ENCODE data around the gene SLC51B.
A peak's percentile ranks its signal among the peaks of the same experiment; 100 is the strongest.
"Not testable (repeated sequence)": the region's sequence is repeated elsewhere in the genome, so short reads cannot be mapped to it uniquely, and the experiment has no call there.

SLC51B gene

GRCh38 chr15:65042776-65043327, 2.3 kb upstream of the SLC51B start:
- no peak for DNase-seq

- DNase-seq: not testable (repeated sequence)
Measured at GRCh38 chr15:65044218-65044617, 969 bp upstream of the SLC51B start.

GRCh38 chr15:65048241-65048640, 3.1 kb downstream of the SLC51B start:
- DNase-seq: no peak

DNA sequence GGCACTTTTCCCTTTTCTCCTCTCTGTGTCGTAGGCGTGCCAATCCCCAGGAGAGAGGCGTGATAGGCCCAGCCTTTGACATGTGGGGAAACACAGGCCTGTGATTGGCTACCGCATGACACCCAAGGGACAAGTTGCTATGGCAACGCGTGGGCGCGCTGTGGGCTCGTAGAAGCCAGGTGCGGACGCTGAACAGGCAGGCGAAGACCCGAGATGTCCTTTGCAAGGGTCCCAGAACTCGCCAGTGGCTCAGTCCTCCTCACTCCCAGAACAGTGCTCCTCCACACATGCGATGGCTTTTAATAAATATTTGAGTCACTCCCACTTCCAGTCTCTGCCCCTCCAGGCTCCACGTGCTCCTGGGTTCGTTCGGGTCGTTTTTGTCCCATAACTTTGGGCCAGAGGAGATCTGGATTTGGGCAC, 4.2 kb downstream of the SLC51B start:
- peak; percentile 72 to 74 for DNase-seq

DNA sequence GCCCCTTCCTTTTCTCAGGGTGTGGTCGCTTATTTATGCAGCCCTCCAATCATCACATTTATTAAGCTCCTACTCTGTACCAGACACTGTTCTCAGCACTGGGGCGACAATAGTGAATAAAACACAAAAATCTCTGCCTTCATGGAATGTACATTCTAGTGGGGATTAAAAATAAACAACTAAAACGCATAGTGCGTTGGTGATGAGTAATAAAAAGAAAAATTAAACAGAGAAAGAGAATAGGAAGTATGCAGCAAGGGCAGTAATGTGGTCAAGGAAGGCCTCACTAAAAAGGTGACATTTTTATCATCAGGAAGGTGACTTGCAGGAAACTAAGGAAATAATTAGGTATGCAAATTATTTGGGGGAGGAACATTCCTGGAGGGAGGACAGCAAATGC, 5.1 kb downstream of the SLC51B start:
- DNase-seq: no peak

DNA sequence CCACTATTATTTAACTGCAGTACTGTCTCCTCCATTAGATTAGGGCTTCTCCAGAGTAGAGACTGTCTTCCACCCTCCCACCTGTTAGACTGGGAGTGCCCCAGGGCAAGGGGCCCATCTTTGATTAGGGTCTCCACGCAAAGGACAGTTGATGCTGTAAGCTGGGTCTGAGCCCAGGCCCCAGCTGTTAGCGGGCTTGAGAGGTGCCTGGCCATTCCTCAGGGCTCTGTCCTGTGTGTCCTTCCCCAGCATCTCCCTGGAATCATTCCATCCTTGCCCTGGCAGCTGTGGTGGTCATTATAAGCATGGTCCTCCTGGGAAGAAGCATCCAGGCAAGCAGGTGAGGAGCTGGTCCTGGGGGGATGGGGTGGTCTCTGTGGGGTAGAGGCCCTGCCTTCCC, 6.1 kb downstream of the SLC51B start:
- no peak for DNase-seq

DNA sequence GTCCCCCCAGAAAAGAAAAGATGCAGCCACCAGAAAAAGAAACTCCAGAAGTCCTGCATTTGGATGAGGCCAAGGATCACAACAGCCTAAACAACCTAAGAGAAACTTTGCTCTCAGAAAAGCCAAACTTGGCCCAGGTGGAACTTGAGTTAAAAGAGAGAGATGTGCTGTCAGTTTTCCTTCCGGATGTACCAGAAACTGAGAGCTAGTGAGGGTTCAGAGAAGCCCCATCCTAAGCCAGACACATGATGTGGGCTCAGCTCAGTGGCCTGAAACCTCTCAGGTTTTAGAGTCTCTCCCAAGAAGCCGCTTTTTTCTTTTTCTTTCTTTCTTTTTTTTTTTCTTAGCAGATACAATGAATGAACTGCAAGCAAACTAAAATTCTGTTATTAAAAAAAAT, 7.8 kb downstream of the SLC51B start:
- DNase-seq: no peak

GRCh38 chr15:65054333-65055200, 9.4 kb downstream of the SLC51B start:
- DNase-seq: peak; percentile 45 to 73

- DNase-seq: no peak
Measured at GRCh38 chr15:65055201-65055870, 10.1 kb downstream of the SLC51B start.

DNA sequence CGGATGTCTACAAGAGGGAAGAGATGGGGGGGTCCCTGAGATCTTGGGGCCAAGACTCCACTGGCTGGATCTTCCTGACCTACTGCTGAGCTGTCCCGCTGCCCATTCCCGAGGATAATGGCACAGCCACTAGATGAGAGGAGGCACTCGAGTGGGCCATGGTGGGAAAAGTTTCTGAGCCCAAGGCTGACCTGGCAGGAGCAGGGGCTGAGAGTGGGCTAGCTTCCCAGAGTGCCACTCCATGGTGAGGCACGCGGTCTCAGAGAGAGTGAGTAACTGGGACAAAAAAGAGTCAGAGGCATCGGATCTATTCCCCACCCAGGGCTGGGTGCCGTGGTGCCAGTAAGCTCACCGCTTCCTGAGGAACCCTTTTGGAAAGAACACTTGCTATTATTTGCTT, 10.9 kb downstream of the SLC51B start:
- no peak for DNase-seq

DNA sequence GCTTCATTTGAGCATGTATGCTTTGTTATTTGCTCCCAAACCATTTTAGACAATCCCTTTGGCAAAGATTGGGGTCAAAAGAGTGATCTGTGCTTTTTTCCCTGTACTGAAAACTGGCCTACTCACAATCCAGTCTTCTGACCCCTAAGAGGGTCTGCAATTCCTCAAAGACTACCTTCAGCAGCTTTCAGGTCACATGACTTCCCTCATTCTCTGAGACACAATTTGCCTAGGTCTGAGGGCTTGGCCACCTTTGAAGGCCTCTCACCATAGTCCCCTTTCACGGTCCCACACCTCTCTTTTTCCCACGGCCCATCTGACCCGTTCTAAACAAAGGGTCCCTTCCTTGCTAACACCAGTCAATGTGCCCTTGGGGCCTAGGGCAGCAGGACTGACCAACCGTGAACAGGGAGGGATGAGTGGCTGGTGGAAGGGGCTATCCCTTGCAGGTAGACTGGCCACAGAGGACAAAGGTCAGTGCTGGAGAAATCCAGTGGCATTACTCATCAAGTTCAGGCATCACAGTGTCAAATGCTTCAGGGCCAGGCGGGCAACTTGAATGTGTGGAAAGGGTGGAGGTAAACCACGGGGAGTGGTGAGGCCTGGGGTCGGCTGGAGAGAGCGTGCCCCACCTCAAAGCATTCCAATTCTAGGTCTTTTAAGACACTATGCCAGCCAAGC, 11.8 kb downstream of the SLC51B start:
- DNase-seq: no peak

- no peak for DNase-seq
Measured at GRCh38 chr15:65057549-65057940, 12.4 kb downstream of the SLC51B start.

- no peak for DNase-seq
Measured at GRCh38 chr15:65058394-65059368, 13.5 kb downstream of the SLC51B start.

DNA sequence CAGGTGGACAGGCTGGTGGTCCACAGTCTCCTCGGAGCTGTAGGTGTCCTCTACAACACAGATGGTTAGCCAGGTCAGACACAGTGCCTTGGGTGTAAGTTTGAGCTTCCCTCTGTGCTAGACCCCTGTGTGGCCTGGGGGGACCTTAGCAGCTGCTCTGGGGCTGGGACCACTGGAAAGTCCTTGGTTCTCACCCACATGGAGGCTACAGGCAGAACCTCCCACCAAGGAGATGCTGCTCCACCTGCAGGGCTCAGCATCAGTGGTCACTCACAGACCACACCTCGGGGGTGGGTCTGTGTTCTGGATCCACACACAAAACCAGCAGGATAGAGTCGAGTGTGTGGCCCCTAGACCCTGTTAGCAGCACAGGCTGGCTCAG, 14.2 kb downstream of the SLC51B start:
- no peak for DNase-seq

- no peak for DNase-seq
Measured at GRCh38 chr15:65059931-65060596, 14.9 kb downstream of the SLC51B start.

GRCh38 chr15:65060641-65061397, 15.6 kb downstream of the SLC51B start:
- DNase-seq: no peak

GRCh38 chr15:65062061-65062460, 16.9 kb downstream of the SLC51B start:
- no peak for DNase-seq

GRCh38 chr15:65062726-65063125, 17.5 kb downstream of the SLC51B start:
- no peak for DNase-seq

GRCh38 chr15:65066001-65066634, 20.9 kb downstream of the SLC51B start:
- DNase-seq: no peak

DNA sequence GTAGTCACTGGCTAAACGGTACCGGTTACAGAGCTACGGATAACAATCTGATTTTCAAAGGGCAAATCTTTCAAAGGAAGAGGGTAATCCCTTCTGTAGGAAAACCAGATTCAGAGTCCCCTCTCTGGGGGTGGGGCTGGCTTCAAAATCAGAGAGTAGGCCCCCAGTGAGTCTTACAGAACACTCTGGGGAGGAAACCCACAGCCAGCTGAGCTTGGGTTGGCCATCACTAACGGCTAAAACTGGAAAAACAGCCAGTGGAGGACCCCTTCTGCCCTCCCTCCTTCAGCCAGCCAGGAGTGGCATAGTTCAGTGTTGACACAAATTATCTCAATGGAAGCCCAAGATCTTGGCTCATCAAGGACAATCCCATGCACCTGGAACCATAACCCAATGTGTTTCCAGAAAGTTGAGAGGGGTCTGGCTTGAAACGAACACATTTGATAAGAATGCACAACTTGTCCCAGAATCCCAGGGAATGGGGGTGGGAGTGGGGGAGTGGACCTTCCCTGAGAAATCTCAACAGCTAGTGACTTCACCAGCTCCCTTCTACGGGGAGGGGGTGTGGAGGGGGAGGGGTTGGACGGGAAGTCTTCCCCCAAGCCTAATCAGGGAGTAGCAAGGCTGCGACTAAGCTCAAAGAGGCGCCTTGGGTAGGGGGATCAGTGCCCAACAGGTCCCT, 21.6 kb downstream of the SLC51B start:
- DNase-seq: no peak

Measured in Kasumi-1 (cell line).